ENCODE measurements around the gene ROPN1L.

DNA sequence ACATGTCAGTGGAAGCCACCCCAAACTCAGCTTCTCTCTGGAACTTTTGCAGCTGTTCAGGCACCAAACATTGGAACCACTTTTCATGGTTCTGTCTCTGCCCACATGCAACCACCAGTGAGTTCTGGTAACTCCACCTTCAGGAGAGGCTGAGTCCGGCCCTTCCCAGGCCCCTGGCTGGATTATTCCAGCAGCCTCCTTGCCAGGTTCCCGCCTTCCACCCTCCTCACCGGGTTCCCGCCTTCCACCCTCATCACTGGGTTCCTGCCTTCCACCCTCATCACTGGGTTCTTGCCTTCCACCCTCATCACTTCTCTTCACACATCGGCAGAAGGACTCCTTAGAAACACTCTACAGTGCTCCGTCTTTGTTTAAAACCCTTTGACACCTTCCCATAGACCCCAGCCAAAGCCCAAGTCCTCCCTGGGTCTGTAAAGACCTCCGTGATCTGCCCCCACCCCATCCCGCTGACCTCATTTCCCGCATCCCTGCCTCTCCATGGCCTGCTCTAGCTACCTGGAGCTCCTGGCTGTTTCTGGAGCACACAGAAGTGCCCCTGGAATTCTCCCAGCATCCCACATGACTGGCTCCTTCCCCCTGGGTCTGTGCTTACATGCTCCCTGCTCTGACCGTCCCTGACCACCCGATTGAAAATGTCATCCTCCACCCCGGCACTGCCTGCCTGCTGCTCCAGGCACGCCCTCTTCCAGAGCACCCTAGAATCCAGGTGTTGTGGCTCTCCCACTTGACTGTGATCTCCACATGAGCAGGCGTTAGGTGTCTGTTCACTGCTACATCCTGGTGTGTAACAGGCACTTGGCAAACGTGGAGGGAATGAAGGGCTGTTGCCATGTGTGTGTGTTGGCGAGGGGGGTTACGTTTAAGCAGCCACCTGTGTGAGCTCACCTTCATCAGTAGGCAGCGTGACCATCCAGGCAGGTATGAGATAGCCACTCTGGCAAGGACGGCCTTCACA lies 17.7 kb downstream of the ROPN1L start:
- TF ChIP-seq, protein P1, sequence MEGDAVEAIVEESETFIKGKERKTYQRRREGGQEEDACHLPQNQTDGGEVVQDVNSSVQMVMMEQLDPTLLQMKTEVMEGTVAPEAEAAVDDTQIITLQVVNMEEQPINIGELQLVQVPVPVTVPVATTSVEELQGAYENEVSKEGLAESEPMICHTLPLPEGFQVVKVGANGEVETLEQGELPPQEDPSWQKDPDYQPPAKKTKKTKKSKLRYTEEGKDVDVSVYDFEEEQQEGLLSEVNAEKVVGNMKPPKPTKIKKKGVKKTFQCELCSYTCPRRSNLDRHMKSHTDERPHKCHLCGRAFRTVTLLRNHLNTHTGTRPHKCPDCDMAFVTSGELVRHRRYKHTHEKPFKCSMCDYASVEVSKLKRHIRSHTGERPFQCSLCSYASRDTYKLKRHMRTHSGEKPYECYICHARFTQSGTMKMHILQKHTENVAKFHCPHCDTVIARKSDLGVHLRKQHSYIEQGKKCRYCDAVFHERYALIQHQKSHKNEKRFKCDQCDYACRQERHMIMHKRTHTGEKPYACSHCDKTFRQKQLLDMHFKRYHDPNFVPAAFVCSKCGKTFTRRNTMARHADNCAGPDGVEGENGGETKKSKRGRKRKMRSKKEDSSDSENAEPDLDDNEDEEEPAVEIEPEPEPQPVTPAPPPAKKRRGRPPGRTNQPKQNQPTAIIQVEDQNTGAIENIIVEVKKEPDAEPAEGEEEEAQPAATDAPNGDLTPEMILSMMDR (conservative IDR thresholded peaks at IDR 0.05): no peak
- no peak for TF ChIP-seq ZFX (IDR thresholded peaks at IDR 0.05)
